H1 (cell line): ENCODE data around the gene PDLIM4. TPM values are rescaled to one million over a fixed set of nuclear protein-coding genes. Genes with fewer than 3 reads are reported as not detected.

Experiments
- ASH2L ChIP-seq: fragments of 200-600, 300-600 bp; sonication (generic); IDR thresholded peaks from one replicate; pipeline ENCODE4 v1.7.1; 2017; ENCODE audit warnings: low read length
- CBX8 ChIP-seq: fragments of 300-800, 300-1000 bp; sonication (generic); IDR thresholded peaks from 2 replicates; pipeline ENCODE4 v1.7.1; 2016; ENCODE audit warnings: low read depth, low read length, borderline replicate concordance
- CEBPB ChIP-seq: IDR thresholded peaks from 2 replicates; pipeline ENCODE4 v1.6.1; 2012; ENCODE audit warnings: low read depth, low read length
- FOSL1 ChIP-seq: IDR thresholded peaks from 2 replicates; pipeline ENCODE4 v1.6.1; 2011; ENCODE audit warnings: mild to moderate bottlenecking, low read depth, low read length, moderate library complexity; ENCODE audit not compliant: insufficient read depth
- JUND ChIP-seq: IDR thresholded peaks from 2 replicates; pipeline ENCODE4 v1.6.1; 2011; ENCODE audit warnings: mild to moderate bottlenecking, improper control_type of control experiment, low read length
- RBBP5 ChIP-seq: IDR thresholded peaks from 2 replicates; pipeline ENCODE4 v1.7.1; 2012; ENCODE audit warnings: low read depth, mild to moderate bottlenecking, inconsistent platforms, low read length, moderate library complexity, borderline replicate concordance
- SIRT6 ChIP-seq: IDR thresholded peaks from one replicate; pipeline ENCODE4 v1.7.1; 2012; ENCODE audit warnings: low read length, inconsistent platforms
- SUZ12 ChIP-seq: fragments of 200-600 bp; sonication (generic); IDR thresholded peaks from 2 replicates; pipeline ENCODE4 v1.6.1; 2012; ENCODE audit warnings: mild to moderate bottlenecking, inconsistent platforms, low read length, moderate library complexity, mixed read lengths
- TAF1 ChIP-seq: IDR thresholded peaks from 2 replicates; pipeline ENCODE4 v1.6.1; 2011; ENCODE audit warnings: mild to moderate bottlenecking, low read depth, low read length
- TBP ChIP-seq: IDR thresholded peaks from 2 replicates; pipeline ENCODE4 v1.6.1; 2011; ENCODE audit warnings: low read depth, low read length, improper control_type of control experiment
- TCF12 ChIP-seq: IDR thresholded peaks from 2 replicates; pipeline ENCODE4 v1.6.1; 2011; ENCODE audit warnings: low read depth, mild to moderate bottlenecking, low read length
- polyA plus RNA-seq, 7 experiments: library from polyadenylated mRNA; depleted of rRNA in 3 of 7; stranded (reverse) in 5 of 7; unstranded in 2 of 7; fragments of >200 nt in 5 of 7; fragments of 200-250 nt in 2 of 7; gene quantifications; 1 replicate in 5 of 7; 2 replicates in 1 of 7; 4 replicates in 1 of 7; pipeline versions ENCODE4 v1.2.1 to v1.2.3, GENCODE V29; 2011 to 2013; ENCODE audit warnings: missing spikeins in 2 of 7, mixed read lengths in 2 of 7
- total RNA-seq: library from RNA; stranded (reverse); fragmentation: NEBNext Ultra II Directional; extraction: Animal tissue kit (Norgen Biotek cat#: 25700); gene quantifications from 2 replicates; pipeline ENCODE4 v1.2.1, GENCODE V29; 2021
- TF ChIP-seq, protein P1 (sequence below): fragments of 300-600 bp; sonication (generic); IDR thresholded peaks from 2 replicates; pipeline ENCODE4 v1.7.1; 2012; ENCODE audit warnings: low read length, moderate library complexity, mild to moderate bottlenecking, inconsistent platforms; ENCODE audit not compliant: insufficient replicate concordance

PDLIM4 gene
- total and polyA plus RNA-seq, 2 of the 8 experiments (the other 6 are each of a cell fraction or from before 2014, with no cell fraction given), result 10.7 to 29.1 TPM

DNA sequence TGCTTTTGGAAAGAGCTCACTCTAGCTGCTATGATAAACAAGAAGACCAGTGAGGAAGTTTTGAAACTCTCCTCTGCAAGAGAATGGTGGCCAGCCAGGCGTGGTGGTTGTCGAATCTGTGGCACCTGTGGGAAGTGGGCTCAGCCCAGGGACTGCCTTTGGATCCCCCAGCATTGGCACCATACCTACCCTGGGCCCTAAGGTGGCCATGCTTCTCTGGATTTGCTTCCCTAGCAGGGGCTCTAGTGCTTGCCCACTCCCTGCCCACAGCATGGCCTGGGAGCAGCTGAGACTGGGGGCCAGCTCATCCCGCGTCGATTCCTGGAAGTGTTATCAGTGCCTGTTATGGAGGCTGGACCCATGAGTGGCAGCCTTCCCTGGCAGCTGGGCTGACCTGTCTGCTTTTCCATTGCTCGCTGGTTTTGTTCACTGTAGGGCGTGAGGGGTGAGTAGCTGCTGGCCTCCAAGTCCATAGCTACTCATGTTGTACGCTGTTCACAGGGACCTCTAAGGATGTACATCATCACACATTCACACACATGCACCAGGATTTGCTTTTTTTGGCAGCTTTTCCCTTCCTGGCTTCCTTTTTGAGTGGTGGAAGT lies 39.0 kb downstream of the PDLIM4 start (continued):
- TF ChIP-seq, protein P1, sequence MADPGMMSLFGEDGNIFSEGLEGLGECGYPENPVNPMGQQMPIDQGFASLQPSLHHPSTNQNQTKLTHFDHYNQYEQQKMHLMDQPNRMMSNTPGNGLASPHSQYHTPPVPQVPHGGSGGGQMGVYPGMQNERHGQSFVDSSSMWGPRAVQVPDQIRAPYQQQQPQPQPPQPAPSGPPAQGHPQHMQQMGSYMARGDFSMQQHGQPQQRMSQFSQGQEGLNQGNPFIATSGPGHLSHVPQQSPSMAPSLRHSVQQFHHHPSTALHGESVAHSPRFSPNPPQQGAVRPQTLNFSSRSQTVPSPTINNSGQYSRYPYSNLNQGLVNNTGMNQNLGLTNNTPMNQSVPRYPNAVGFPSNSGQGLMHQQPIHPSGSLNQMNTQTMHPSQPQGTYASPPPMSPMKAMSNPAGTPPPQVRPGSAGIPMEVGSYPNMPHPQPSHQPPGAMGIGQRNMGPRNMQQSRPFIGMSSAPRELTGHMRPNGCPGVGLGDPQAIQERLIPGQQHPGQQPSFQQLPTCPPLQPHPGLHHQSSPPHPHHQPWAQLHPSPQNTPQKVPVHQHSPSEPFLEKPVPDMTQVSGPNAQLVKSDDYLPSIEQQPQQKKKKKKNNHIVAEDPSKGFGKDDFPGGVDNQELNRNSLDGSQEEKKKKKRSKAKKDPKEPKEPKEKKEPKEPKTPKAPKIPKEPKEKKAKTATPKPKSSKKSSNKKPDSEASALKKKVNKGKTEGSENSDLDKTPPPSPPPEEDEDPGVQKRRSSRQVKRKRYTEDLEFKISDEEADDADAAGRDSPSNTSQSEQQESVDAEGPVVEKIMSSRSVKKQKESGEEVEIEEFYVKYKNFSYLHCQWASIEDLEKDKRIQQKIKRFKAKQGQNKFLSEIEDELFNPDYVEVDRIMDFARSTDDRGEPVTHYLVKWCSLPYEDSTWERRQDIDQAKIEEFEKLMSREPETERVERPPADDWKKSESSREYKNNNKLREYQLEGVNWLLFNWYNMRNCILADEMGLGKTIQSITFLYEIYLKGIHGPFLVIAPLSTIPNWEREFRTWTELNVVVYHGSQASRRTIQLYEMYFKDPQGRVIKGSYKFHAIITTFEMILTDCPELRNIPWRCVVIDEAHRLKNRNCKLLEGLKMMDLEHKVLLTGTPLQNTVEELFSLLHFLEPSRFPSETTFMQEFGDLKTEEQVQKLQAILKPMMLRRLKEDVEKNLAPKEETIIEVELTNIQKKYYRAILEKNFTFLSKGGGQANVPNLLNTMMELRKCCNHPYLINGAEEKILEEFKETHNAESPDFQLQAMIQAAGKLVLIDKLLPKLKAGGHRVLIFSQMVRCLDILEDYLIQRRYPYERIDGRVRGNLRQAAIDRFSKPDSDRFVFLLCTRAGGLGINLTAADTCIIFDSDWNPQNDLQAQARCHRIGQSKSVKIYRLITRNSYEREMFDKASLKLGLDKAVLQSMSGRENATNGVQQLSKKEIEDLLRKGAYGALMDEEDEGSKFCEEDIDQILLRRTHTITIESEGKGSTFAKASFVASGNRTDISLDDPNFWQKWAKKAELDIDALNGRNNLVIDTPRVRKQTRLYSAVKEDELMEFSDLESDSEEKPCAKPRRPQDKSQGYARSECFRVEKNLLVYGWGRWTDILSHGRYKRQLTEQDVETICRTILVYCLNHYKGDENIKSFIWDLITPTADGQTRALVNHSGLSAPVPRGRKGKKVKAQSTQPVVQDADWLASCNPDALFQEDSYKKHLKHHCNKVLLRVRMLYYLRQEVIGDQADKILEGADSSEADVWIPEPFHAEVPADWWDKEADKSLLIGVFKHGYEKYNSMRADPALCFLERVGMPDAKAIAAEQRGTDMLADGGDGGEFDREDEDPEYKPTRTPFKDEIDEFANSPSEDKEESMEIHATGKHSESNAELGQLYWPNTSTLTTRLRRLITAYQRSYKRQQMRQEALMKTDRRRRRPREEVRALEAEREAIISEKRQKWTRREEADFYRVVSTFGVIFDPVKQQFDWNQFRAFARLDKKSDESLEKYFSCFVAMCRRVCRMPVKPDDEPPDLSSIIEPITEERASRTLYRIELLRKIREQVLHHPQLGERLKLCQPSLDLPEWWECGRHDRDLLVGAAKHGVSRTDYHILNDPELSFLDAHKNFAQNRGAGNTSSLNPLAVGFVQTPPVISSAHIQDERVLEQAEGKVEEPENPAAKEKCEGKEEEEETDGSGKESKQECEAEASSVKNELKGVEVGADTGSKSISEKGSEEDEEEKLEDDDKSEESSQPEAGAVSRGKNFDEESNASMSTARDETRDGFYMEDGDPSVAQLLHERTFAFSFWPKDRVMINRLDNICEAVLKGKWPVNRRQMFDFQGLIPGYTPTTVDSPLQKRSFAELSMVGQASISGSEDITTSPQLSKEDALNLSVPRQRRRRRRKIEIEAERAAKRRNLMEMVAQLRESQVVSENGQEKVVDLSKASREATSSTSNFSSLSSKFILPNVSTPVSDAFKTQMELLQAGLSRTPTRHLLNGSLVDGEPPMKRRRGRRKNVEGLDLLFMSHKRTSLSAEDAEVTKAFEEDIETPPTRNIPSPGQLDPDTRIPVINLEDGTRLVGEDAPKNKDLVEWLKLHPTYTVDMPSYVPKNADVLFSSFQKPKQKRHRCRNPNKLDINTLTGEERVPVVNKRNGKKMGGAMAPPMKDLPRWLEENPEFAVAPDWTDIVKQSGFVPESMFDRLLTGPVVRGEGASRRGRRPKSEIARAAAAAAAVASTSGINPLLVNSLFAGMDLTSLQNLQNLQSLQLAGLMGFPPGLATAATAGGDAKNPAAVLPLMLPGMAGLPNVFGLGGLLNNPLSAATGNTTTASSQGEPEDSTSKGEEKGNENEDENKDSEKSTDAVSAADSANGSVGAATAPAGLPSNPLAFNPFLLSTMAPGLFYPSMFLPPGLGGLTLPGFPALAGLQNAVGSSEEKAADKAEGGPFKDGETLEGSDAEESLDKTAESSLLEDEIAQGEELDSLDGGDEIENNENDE, result no peak
- no peak for TF ChIP-seq RBBP5
- TF ChIP-seq CEBPB, result no peak
- TF ChIP-seq JUND, result no peak
- TF ChIP-seq ASH2L, result no peak
- no peak for TF ChIP-seq CBX8
- TF ChIP-seq TCF12, result no peak
- TF ChIP-seq FOSL1, result no peak
- no peak for TF ChIP-seq SUZ12
- TF ChIP-seq SIRT6, result no peak
- TF ChIP-seq TBP, result no peak
- TF ChIP-seq TAF1, result no peak
